PC-9 (cell line): ENCODE results near the gene AEN. TPM values are rescaled to one million over a fixed set of nuclear protein-coding genes. Genes with fewer than 3 reads are reported as not detected.

Experiments used
- BruUV-seq: library from RNA; stranded (reverse); fragments of 400-500 nt; replicated peaks from 2 replicates; lab custom pipeline; 2021; lab: Mats Ljungman, UMichigan
- CTCF ChIA-PET: fragments of 300-600 bp; sonication (Branson Sonifier 250); formaldehyde crosslinking; loops from one replicate; lab custom pipeline; 2022; ENCODE audit warnings: antibody characterized with exemption; lab: Charles Lee
- POLR2A ChIA-PET: fragments of 300-600 bp; sonication (Branson Sonifier 250); formaldehyde crosslinking; loops from one replicate; lab custom pipeline; 2022; ENCODE audit warnings: antibody characterized with exemption; ENCODE audit not compliant: unreplicated experiment; lab: Charles Lee
- DNase-seq, 2 experiments: peaks; one replicate each; pipeline versions ENCODE4 v3.0.0 to v3.0.0-alpha.2; 2015 to 2022; ENCODE audit warnings: mixed read lengths in 1 of 2
- H2AFZ ChIP-seq: fragments of 200-600 bp; sonication (generic); 2 replicates; pipeline ENCODE4 v1.8.1; 2017; ENCODE audit warnings: antibody characterized with exemption
- H3F3A ChIP-seq: fragments of 200-600 bp; sonication (generic); 2 replicates; pipeline ENCODE4 v1.8.1; 2017; ENCODE audit warnings: antibody characterized with exemption, mild to moderate bottlenecking, low read depth; ENCODE audit not compliant: insufficient read depth
- H3K27ac ChIP-seq: fragments of 200-600 bp; sonication (generic); 2 replicates; pipeline ENCODE4 v1.6.1; 2016; ENCODE audit warnings: mixed run types
- H3K27me3 ChIP-seq: fragments of 200-600 bp; sonication (generic); 2 replicates; pipeline ENCODE4 v1.6.1; 2016; ENCODE audit warnings: low read depth, mixed run types; ENCODE audit not compliant: insufficient read depth
- H3K36me3 ChIP-seq: fragments of 200-600 bp; sonication (generic); 2 replicates; pipeline ENCODE4 v1.6.1; 2016; ENCODE audit warnings: low read depth, mixed run types
- H3K4me1 ChIP-seq: fragments of 200-600 bp; sonication (generic); replicated peaks from 2 replicates; pipeline ENCODE4 v1.6.1; 2016; ENCODE audit warnings: mixed run types; ENCODE audit not compliant: insufficient read depth
- H3K4me2 ChIP-seq: fragments of 200-600 bp; sonication (generic); 2 replicates; pipeline ENCODE4 v1.6.1; 2017; ENCODE audit warnings: mixed run types
- H3K4me3 ChIP-seq: fragments of 200-600 bp; sonication (generic); 2 replicates; pipeline ENCODE4 v1.6.1; 2016; ENCODE audit warnings: mixed run types
- H3K79me2 ChIP-seq: fragments of 200-600 bp; sonication (generic); 2 replicates; pipeline ENCODE4 v1.6.1; 2017; ENCODE audit warnings: low read depth, mixed run types
- H3K9me2 ChIP-seq: fragments of 200-600 bp; sonication (generic); 2 replicates; pipeline ENCODE4 v1.8.1; 2017; ENCODE audit warnings: mild to moderate bottlenecking; ENCODE audit not compliant: insufficient read depth
- H3K9me3 ChIP-seq: fragments of 200-600 bp; sonication (generic); 2 replicates; pipeline ENCODE4 v1.8.1; 2016; ENCODE audit warnings: low read depth; ENCODE audit not compliant: insufficient read depth
- H4K20me1 ChIP-seq: fragments of 200-600 bp; sonication (generic); 2 replicates; pipeline ENCODE4 v1.8.1; 2017; ENCODE audit not compliant: insufficient read depth
- EZH2 ChIP-seq: fragments of 200-600 bp; sonication (generic); IDR thresholded peaks from 2 replicates; pipeline ENCODE4 v1.8.0; 2017; ENCODE audit warnings: antibody characterized with exemption, low read depth
- intact Hi-C: fragments of 100-400 bp; cut with micrococcal nuclease; formaldehyde crosslinking; loops from one replicate; pipeline ENCODE4 v1.10.0; 2022; ENCODE audit not compliant: unreplicated experiment
- total RNA-seq: library from RNA; stranded (reverse); gene quantifications from 2 replicates; pipeline ENCODE4 v1.2.3, GENCODE V29; 2021
- TF ChIP-seq, protein P1 (sequence below): fragments of 200-600 bp; sonication (generic); conservative IDR thresholded peaks from 2 replicates; pipeline ENCODE4 v1.6.1; 2017; ENCODE audit warnings: mixed run types, antibody characterized with exemption, mild to moderate bottlenecking, moderate library complexity

AEN gene
- total RNA-seq, 1 experiment from 2014 or later: 7.8 TPM

DNA sequence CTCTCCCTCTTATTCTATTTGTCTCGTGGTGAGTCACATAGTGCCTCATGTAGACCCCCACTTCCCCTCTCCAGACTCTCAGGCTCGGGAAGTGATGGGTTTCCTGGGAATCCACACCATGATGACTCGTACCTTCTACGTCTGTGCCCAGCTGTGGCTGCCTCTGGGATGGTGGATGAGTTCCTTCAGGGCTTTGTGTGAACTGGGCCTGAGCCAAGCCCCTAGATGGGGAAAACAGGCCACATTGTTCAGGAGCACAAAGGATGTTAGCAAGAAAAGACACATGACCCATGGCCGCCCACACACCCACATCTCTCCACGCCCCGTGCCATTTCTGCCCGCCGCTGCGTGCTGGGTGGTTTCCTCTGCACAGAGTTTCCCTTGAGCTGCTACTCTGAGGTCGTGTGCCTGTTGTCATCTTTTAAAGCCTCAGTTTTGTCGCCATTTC, 28.2 kb downstream of the AEN start:
- no TSS peak for BruUV-seq
- POLR2A ChIA-PET: no interaction called here
- peak overlapping the region; percentile 31; the same call in 1 of the 2 replicates for H3K4me2 ChIP-seq
- TF ChIP-seq, protein P1, sequence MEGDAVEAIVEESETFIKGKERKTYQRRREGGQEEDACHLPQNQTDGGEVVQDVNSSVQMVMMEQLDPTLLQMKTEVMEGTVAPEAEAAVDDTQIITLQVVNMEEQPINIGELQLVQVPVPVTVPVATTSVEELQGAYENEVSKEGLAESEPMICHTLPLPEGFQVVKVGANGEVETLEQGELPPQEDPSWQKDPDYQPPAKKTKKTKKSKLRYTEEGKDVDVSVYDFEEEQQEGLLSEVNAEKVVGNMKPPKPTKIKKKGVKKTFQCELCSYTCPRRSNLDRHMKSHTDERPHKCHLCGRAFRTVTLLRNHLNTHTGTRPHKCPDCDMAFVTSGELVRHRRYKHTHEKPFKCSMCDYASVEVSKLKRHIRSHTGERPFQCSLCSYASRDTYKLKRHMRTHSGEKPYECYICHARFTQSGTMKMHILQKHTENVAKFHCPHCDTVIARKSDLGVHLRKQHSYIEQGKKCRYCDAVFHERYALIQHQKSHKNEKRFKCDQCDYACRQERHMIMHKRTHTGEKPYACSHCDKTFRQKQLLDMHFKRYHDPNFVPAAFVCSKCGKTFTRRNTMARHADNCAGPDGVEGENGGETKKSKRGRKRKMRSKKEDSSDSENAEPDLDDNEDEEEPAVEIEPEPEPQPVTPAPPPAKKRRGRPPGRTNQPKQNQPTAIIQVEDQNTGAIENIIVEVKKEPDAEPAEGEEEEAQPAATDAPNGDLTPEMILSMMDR: no peak
- TF ChIP-seq EZH2: no peak
- intact Hi-C loops: no loop called here
- no peaks in the 10 kb centered on the region for H3K27me3 ChIP-seq
- H3K4me1 ChIP-seq: peaks cover 16% of the 10 kb centered on the region
- no peaks in the 10 kb centered on the region for H3K79me2 ChIP-seq
- CTCF ChIA-PET: no interaction called here
- H3K27ac ChIP-seq: no peak overlapping the region
- H3K9me3 ChIP-seq: no peaks in the 10 kb centered on the region
- H4K20me1 ChIP-seq: no peaks in the 10 kb centered on the region
- H3K4me3 ChIP-seq: no peak overlapping the region
- H3F3A ChIP-seq: no peaks in the 10 kb centered on the region
- no peaks in the 10 kb centered on the region for H3K9me2 ChIP-seq
- DNase-seq: no peak
- H3K36me3 ChIP-seq: no peaks in the 10 kb centered on the region
- no peak overlapping the region for H2AFZ ChIP-seq

DNA sequence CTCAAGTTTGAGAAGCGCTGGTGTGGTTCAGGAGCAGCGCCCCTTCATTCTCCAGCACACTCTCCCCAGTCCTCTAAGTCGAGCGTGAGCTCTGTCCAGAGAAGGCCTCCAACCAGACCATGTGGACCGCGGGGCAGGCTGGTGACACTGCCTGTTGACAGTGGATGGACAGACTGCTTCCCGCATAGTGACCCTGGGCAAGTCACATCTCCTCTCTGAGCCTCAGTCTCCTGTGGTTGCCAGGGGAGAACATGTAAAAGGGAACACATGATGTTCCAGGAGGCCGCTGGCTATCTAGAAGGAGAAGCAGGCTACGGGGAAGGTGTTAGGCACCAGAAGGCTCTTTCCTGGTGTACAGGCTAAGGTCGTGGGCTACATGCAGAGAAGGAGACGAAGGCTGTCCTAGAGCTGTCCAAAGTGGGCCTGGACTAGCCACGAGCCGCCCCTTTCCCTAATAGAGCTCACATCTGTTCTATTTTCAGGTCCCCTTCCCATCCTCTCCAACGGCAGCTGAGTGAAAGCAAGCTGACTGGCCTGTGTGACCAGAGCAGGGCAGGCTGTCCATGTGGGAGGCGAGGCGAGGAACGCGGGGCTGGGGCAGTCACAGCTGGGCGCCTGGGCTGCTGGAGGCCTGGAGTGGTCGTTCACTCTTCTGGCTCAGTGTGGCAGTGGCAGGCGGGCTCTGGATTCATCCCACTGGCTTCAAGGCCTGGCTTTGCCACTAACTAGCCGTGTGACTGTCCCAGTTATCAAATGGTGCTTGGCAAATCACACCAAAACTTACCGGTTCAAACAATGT, 28.8 kb downstream of the AEN start:
- TF ChIP-seq EZH2: no peak
- TF ChIP-seq, protein P1: no peak
- CTCF ChIA-PET: no interaction called here
- intact Hi-C loops: loop anchor here (10.0 kb wide), 1 partner anchor 365 kb away; no protein-coding TSS in a partner anchor

DNA sequence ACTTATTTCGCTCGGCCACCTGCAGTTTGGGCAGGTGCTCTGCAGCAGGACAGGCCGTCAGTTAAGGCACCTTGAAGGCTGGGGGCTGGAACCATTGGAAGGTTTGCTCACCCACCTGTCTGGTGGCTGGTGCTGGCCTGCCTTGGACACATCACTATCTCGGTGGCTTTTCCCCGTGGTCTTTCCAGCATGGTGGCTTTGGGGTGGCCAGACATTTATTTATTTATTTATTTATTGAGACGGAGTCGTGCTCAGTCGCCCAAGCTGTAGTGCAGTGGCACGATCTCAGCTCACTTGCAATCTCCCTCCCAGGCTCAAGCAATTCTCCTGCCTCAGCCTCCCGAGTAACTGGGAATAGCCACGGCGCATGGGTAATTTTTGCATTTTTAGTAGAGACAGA, 29.4 kb downstream of the AEN start:
- no peak for DNase-seq
- no peak overlapping the region for H2AFZ ChIP-seq
- POLR2A ChIA-PET: no interaction called here
- no peaks in the 10 kb centered on the region for H3K79me2 ChIP-seq
- H3K4me1 ChIP-seq: peaks cover 16% of the 10 kb centered on the region
- no peaks in the 10 kb centered on the region for H3F3A ChIP-seq
- H3K4me3 ChIP-seq: no peak overlapping the region
- no peaks in the 10 kb centered on the region for H3K9me2 ChIP-seq
- no peaks in the 10 kb centered on the region for H3K9me3 ChIP-seq
- H3K27ac ChIP-seq: no peak overlapping the region
- no peaks in the 10 kb centered on the region for H4K20me1 ChIP-seq
- H3K4me2 ChIP-seq: no peak overlapping the region
- H3K27me3 ChIP-seq: no peaks in the 10 kb centered on the region
- no peak for TF ChIP-seq EZH2
- TF ChIP-seq, protein P1: no peak
- intact Hi-C loops: loop anchor here (10.0 kb wide), 1 partner anchor 364 kb away; no protein-coding TSS in a partner anchor
- CTCF ChIA-PET: no interaction called here
- BruUV-seq: no TSS peak
- no peaks in the 10 kb centered on the region for H3K36me3 ChIP-seq

More for the DNA sequence above, 28.8 kb downstream of the AEN start:
- no peak overlapping the region for H3K4me2 ChIP-seq
- H3K79me2 ChIP-seq: no peaks in the 10 kb centered on the region
- no peaks in the 10 kb centered on the region for H3K9me3 ChIP-seq
- H3K9me2 ChIP-seq: no peaks in the 10 kb centered on the region
- H3K36me3 ChIP-seq: no peaks in the 10 kb centered on the region
- no peak for DNase-seq
- H3K4me3 ChIP-seq: no peak overlapping the region
- H3K27me3 ChIP-seq: no peaks in the 10 kb centered on the region
- POLR2A ChIA-PET: no interaction called here
- no peaks in the 10 kb centered on the region for H4K20me1 ChIP-seq
- BruUV-seq: no TSS peak
- H2AFZ ChIP-seq: no peak overlapping the region
- peaks cover 16% of the 10 kb centered on the region for H3K4me1 ChIP-seq
- H3F3A ChIP-seq: no peaks in the 10 kb centered on the region
- H3K27ac ChIP-seq: no peak overlapping the region
